Caco-2 (cell line): Measurements from ENCODE around the gene ATP8B4. TPM values are rescaled to one million over a fixed set of nuclear protein-coding genes. Genes with fewer than 3 reads are reported as not detected.

Experiments used
- BruUV-seq: library from RNA; stranded (reverse); fragments of 400-500 nt; replicated peaks from 2 replicates; lab custom pipeline; 2021; lab: Mats Ljungman, UMichigan
- CTCF ChIA-PET: fragments of 300-600 bp; sonication (Branson Sonifier 250); formaldehyde crosslinking; loops from one replicate; lab custom pipeline; 2022; ENCODE audit warnings: antibody characterized with exemption; lab: Charles Lee
- POLR2A ChIA-PET: fragments of 300-600 bp; sonication (Branson Sonifier 250); formaldehyde crosslinking; loops from one replicate; lab custom pipeline; 2022; ENCODE audit warnings: antibody characterized with exemption; lab: Charles Lee
- DNase-seq, 2 experiments: peaks; one replicate each; pipeline versions ENCODE4 v3.0.0 to v3.0.0-alpha.2; 2020 to 2022
- H3K27me3 ChIP-seq: replicated peaks from 2 replicates; pipeline ENCODE4 v1.6.0; 2011; ENCODE audit warnings: low read length; ENCODE audit not compliant: control insufficient read depth, insufficient read depth
- H3K36me3 ChIP-seq: 2 replicates; pipeline ENCODE4 v1.5.1; 2011; ENCODE audit warnings: low read length; ENCODE audit not compliant: control insufficient read depth, insufficient read depth
- H3K4me1 ChIP-seq: fragments of 250-450 bp; sonication (Bioruptor Pico); 2 replicates; pipeline ENCODE4 v1.5.1; 2020; ENCODE audit warnings: mild to moderate bottlenecking
- H3K4me3 ChIP-seq: 2 replicates; pipeline ENCODE4 v1.5.1; 2011; ENCODE audit warnings: low read depth, mild to moderate bottlenecking, control low read depth, low read length
- H3K9me3 ChIP-seq: fragments of 250-450 bp; sonication (Bioruptor Pico); 2 replicates; pipeline ENCODE4 v1.5.1; 2020; ENCODE audit warnings: mild to moderate bottlenecking, moderate library complexity
- H3K27ac Mint-ChIP-seq: one replicate; pipeline ENCODE4 v1.8.0; 2022; ENCODE audit warnings: mixed read lengths; ENCODE audit not compliant: unreplicated experiment
- H3K27me3 Mint-ChIP-seq: one replicate; pipeline ENCODE4 v1.8.0; 2022; ENCODE audit warnings: mixed read lengths; ENCODE audit not compliant: insufficient read depth, unreplicated experiment
- H3K36me3 Mint-ChIP-seq: one replicate; pipeline ENCODE4 v1.8.0; 2022; ENCODE audit warnings: mild to moderate bottlenecking, mixed read lengths; ENCODE audit not compliant: insufficient read depth, unreplicated experiment
- H3K4me1 Mint-ChIP-seq: one replicate; pipeline ENCODE4 v1.8.0; 2022; ENCODE audit warnings: low read depth, mixed read lengths; ENCODE audit not compliant: unreplicated experiment
- H3K4me3 Mint-ChIP-seq: one replicate; pipeline ENCODE4 v1.8.0; 2022; ENCODE audit warnings: mild to moderate bottlenecking, moderate library complexity, mixed read lengths; ENCODE audit not compliant: unreplicated experiment
- H3K9me3 Mint-ChIP-seq: one replicate; pipeline ENCODE4 v1.8.0; 2022; ENCODE audit warnings: mixed read lengths; ENCODE audit not compliant: unreplicated experiment
- intact Hi-C: fragments of 100-400 bp; cut with micrococcal nuclease; formaldehyde crosslinking; loops from one replicate; pipeline ENCODE4 v1.10.0; 2022; ENCODE audit not compliant: unreplicated experiment
- total RNA-seq: library from RNA; stranded (reverse); gene quantifications from 2 replicates; pipeline ENCODE4 v1.2.3, GENCODE V29; 2022
- TF ChIP-seq, protein P1 (sequence below), 2 experiments: fragments of 200-600 bp in 1 of 2; IDR thresholded peaks; 1 replicate in 1 of 2; 2 replicates in 1 of 2; pipeline versions ENCODE4 v1.5.1 to v1.8.0; 2011 to 2022; ENCODE audit warnings: antibody characterized with exemption in 1 of 2, control low read depth in 1 of 2, inconsistent platforms in 1 of 2, low read depth in 1 of 2, low read length in 1 of 2, mild to moderate bottlenecking in 1 of 2, moderate library complexity in 1 of 2; ENCODE audit not compliant: insufficient read depth in 1 of 2, severe bottlenecking in 1 of 2, unreplicated experiment in 1 of 2

ATP8B4 gene
- total RNA-seq, 1 experiment from 2014 or later, result 0.57 TPM

DNA sequence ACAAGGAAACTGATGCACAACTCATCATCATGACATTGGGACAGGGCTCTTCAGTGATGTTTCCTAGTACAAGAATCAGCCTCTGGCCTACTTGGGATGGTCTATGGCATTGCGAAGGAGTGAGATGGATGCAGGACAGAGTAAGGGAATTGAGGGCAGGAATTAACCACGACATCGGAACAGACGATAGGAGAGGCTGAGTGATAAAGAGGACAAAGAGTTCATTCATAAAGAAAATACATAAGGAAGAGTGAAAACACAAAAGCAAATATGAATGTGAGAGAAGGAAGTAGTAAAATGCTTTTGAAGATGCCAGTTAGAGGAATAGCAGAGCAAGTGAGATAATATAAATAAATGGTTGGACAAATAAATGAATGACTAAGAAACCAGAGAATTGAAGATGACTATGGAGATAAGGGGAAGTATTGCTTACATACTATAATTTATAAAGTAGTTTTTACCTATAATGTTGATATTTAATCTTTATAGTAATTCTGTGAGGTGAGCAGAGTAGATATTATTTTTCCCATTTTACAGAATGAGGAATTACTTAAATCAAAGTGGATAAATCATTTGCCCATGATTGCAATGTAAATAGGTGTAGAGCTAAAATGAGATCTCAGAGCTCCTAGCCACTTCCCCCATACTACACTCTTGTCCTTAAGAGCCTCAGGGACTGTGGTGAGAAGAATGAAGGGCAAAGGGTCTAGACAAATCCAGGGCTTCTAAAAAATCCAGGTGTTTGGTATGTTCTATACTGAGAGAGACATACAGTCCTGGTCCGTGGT lies 294.9 kb downstream of the ATP8B4 start:
- H3K27ac Mint-ChIP-seq, result no peak overlapping the region
- no peaks in the 10 kb centered on the region for H3K4me1 Mint-ChIP-seq
- 0 out of 2 replicates have a peak, but pooled peaks cover 5% of the 10 kb centered on the region for H3K9me3 ChIP-seq
- no peak overlapping the region for H3K4me3 ChIP-seq
- peaks cover 20% of the 10 kb centered on the region for H3K9me3 Mint-ChIP-seq
- H3K4me3 Mint-ChIP-seq, result no peak overlapping the region
- TF ChIP-seq, protein P1, sequence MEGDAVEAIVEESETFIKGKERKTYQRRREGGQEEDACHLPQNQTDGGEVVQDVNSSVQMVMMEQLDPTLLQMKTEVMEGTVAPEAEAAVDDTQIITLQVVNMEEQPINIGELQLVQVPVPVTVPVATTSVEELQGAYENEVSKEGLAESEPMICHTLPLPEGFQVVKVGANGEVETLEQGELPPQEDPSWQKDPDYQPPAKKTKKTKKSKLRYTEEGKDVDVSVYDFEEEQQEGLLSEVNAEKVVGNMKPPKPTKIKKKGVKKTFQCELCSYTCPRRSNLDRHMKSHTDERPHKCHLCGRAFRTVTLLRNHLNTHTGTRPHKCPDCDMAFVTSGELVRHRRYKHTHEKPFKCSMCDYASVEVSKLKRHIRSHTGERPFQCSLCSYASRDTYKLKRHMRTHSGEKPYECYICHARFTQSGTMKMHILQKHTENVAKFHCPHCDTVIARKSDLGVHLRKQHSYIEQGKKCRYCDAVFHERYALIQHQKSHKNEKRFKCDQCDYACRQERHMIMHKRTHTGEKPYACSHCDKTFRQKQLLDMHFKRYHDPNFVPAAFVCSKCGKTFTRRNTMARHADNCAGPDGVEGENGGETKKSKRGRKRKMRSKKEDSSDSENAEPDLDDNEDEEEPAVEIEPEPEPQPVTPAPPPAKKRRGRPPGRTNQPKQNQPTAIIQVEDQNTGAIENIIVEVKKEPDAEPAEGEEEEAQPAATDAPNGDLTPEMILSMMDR (IDR thresholded peaks at IDR 0.05; ENCODE audit: insufficient read depth in 1 of 2, low read depth in 1 of 2, low read length in 1 of 2, severe bottlenecking in 1 of 2, unreplicated experiment in 1 of 2), result no peak
- no peaks in the 10 kb centered on the region for H3K27me3 ChIP-seq
- no peaks in the 10 kb centered on the region for H3K36me3 ChIP-seq
- POLR2A ChIA-PET, result no interaction called here
- no peaks in the 10 kb centered on the region for H3K4me1 ChIP-seq
- CTCF ChIA-PET, result no interaction called here
- no peaks in the 10 kb centered on the region for H3K27me3 Mint-ChIP-seq
- no TSS peak for BruUV-seq
- intact Hi-C loops, result no loop called here
- no peaks in the 10 kb centered on the region for H3K36me3 Mint-ChIP-seq
- no peak for DNase-seq

DNA sequence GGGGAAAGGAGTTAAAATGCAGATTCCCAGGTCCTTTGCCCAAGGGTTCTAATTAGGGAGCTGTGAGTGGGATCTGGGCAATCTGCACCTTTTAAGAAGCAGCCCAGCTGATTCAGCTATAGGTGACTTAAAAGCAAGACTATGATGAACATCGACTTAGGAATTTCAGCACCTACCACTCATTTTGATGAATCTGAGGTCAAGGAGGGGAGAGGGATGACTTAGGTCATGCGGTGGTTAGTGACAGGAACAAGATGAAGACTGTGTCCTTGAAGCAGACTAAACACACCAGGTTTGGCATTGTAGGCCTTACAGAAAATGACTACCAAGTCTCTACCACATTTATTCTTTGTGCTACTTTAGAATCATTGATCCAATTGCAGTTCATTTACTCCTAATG lies 301.9 kb downstream of the ATP8B4 start:
- no TSS peak for BruUV-seq
- Histone ChIP-seq H3K27me3 (no peaks in the 10 kb centered on the region), H3K9me3 (no peaks in the 10 kb centered on the region), H3K4me1 (no peaks in the 10 kb centered on the region), H3K4me3 (no peak overlapping the region), H3K36me3 (no peaks in the 10 kb centered on the region)
- no peak for DNase-seq
- no peaks in the 10 kb centered on the region for H3K27me3 Mint-ChIP-seq
- peaks cover 5% of the 10 kb centered on the region for H3K9me3 Mint-ChIP-seq
- TF ChIP-seq, protein P1 (IDR thresholded peaks at IDR 0.05; ENCODE audit: insufficient read depth in 1 of 2, low read depth in 1 of 2, low read length in 1 of 2, severe bottlenecking in 1 of 2, unreplicated experiment in 1 of 2), result no peak
- ChIA-PET CTCF (no interaction called here), POLR2A (no interaction called here)
- H3K4me3 Mint-ChIP-seq, result no peak overlapping the region
- H3K4me1 Mint-ChIP-seq, result no peaks in the 10 kb centered on the region
- intact Hi-C loops, result no loop called here
- no peaks in the 10 kb centered on the region for H3K36me3 Mint-ChIP-seq
- no peak overlapping the region for H3K27ac Mint-ChIP-seq

DNA sequence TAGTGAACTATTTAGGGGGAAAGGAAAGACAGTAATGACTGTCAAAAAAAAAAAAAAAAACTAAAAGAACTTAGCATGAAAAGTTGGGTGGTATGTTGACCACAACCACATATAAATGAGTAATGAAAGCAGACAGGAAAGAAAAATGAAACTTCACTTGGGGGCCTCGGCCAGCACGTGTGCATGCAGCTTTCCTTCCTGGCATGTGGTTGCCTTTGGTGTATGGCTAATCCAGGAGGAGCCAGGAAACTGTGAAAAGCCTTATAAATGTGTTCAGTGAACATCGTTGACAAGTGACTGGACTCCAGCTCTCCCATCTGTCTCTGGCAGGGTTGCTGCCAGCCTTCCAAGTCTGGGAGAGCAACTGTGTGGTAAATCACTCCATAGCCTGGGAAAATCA lies 303.1 kb downstream of the ATP8B4 start:
- Mint-ChIP-seq H3K4me1 (no peaks in the 10 kb centered on the region), H3K27ac (no peak overlapping the region), H3K36me3 (no peaks in the 10 kb centered on the region), H3K27me3 (no peaks in the 10 kb centered on the region), H3K9me3 (no peaks in the 10 kb centered on the region), H3K4me3 (no peak overlapping the region)
- intact Hi-C loops, result no loop called here
- BruUV-seq, result no TSS peak
- Histone ChIP-seq H3K4me1 (no peaks in the 10 kb centered on the region), H3K4me3 (no peak overlapping the region), H3K36me3 (no peaks in the 10 kb centered on the region), H3K9me3 (no peaks in the 10 kb centered on the region), H3K27me3 (no peaks in the 10 kb centered on the region)
- TF ChIP-seq, protein P1 (IDR thresholded peaks at IDR 0.05; ENCODE audit: insufficient read depth in 1 of 2, low read depth in 1 of 2, low read length in 1 of 2, severe bottlenecking in 1 of 2, unreplicated experiment in 1 of 2), result no peak
- ChIA-PET CTCF (no interaction called here), POLR2A (no interaction called here)
- DNase-seq, result no peak
